Lung (tissue), 12 donors: ENCODE measurements around the gene SLIT1. TPM values are rescaled to one million over a fixed set of nuclear protein-coding genes. Genes with fewer than 3 reads are reported as not detected.

Source experiments
- ATAC-seq: fragments of 200-7000 bp; cut with Tn5 transposase; one replicate; pipeline ENCODE4 v1.9.1; 2020; ENCODE audit warnings: moderate number of reproducible peaks; ENCODE audit not compliant: insufficient read depth, low FRiP score
- DNase-seq, 3 donors: peaks; one replicate each; pipeline ENCODE4 v3.0.0-alpha.2; 2013 to 2017
- H3K27ac ChIP-seq, 2 donors: one replicate each; pipeline ENCODE4 v1.5.1; 2013; ENCODE audit warnings: mild to moderate bottlenecking in 2 of 2, moderate library complexity in 2 of 2, control low read depth in 1 of 2, inconsistent platforms in 1 of 2, low read depth in 1 of 2, low read length in 1 of 2
- H3K27me3 ChIP-seq, 3 donors: one replicate each; pipeline ENCODE4 v1.5.1; 2013; ENCODE audit warnings: low read length in 2 of 3; ENCODE audit not compliant: control insufficient read depth in 3 of 3, insufficient read depth in 3 of 3
- H3K36me3 ChIP-seq, 4 donors: one replicate each; pipeline ENCODE4 v1.5.1; 2013; ENCODE audit warnings: low read length in 4 of 4, mild to moderate bottlenecking in 1 of 4, moderate library complexity in 1 of 4; ENCODE audit not compliant: control insufficient read depth in 4 of 4, insufficient read depth in 4 of 4
- H3K4me1 ChIP-seq, 5 donors: one replicate each; pipeline ENCODE4 v1.5.1; 2013; ENCODE audit warnings: low read length in 5 of 5, mild to moderate bottlenecking in 2 of 5, moderate library complexity in 1 of 5; ENCODE audit not compliant: control insufficient read depth in 5 of 5, insufficient read depth in 5 of 5
- H3K4me3 ChIP-seq: one replicate; pipeline ENCODE4 v1.5.1; 2013; ENCODE audit warnings: mild to moderate bottlenecking, control low read depth, moderate library complexity
- H3K9ac ChIP-seq, 2 donors: one replicate each; pipeline ENCODE4 v1.5.1; 2013; ENCODE audit warnings: low read length in 2 of 2, control low read depth in 1 of 2; ENCODE audit not compliant: insufficient read depth in 1 of 2
- H3K9me3 ChIP-seq, 4 donors: one replicate each; pipeline ENCODE4 v1.5.1; 2013; ENCODE audit warnings: low read length in 3 of 4, mild to moderate bottlenecking in 1 of 4, moderate library complexity in 1 of 4; ENCODE audit not compliant: control insufficient read depth in 4 of 4, insufficient read depth in 3 of 4
- CTCF ChIP-seq: IDR thresholded peaks from 2 replicates; pipeline ENCODE4 v1.5.1; 2012; ENCODE audit warnings: mild to moderate bottlenecking; ENCODE audit errors: control extremely low read depth, extremely low read depth
- WGBS, 2 donors: extraction: QIAGEN DNeasy Blood & Tissue Kit; methylation state at CpG; one replicate each; pipeline ENCODE4 v1.1.7; 2013; 5-methylcytosine and 5-hydroxymethylcytosine counted together
- polyA plus RNA-seq, 2 donors: library from polyadenylated mRNA; stranded (reverse); fragments of 200-250 nt; gene quantifications; one replicate each; pipeline ENCODE4 v1.2.1, GENCODE V29; 2013
- total RNA-seq, 2 donors: library from RNA; depleted of rRNA in 1 of 2; stranded (reverse); fragments of >200 nt in 1 of 2; gene quantifications; one replicate each; pipeline ENCODE4 v1.2.1, GENCODE V29; 2014 to 2021
- donor health status: control.
- donor health status: control.
- donor health status: Bipolar disorder and iron deficiency.
- donor health status: healthy.
- donor health status: DM: yes; HTN: yes; CAD: no.

The SLIT1 gene
- total and polyA plus RNA-seq, 4 donors: 0.39 to 5.6 (median 0.57) TPM

DNA sequence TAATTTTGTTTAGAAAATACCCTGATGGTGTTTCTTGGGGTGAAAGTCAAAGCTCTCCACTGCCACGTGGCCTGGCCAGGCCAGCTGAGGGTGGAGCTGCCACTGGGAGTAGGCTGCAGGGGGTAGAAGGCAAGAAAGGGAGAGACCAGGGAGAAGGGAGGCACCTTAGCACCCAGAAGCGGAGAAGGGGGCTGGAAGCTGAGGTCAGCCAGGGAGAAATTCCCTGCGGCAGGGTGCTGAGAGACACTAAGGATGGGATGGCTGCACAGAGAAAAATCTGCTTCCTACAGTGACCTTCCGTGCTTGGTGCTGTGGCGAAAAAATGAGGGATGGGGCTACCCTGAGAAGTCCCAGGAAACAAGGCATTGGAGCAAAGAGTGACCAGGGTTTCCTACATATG lies 143.7 kb downstream of the SLIT1 start:
- no peaks in the 10 kb centered on the region for H3K36me3 ChIP-seq
- H3K27me3 ChIP-seq: no peaks in the 10 kb centered on the region
- no peak overlapping the region for H3K9ac ChIP-seq
- no peak for TF ChIP-seq CTCF
- H3K4me3 ChIP-seq: no peak overlapping the region
- 91 to 92% methylated on average over 5 of the region's 5 CpGs for WGBS, 2 donors
- H3K9me3 ChIP-seq: no peaks in the 10 kb centered on the region
- ATAC-seq (no peak), DNase-seq (no peak)
- H3K27ac ChIP-seq: no peak overlapping the region
- peaks cover 0 to 17% (median 6%) of the 10 kb centered on the region in 5 donors for H3K4me1 ChIP-seq

- no peaks in the 10 kb centered on the region for H3K27me3 ChIP-seq
- TF ChIP-seq CTCF: no peak
- no peak for DNase-seq
- H3K4me1 ChIP-seq: peaks cover 0 to 7% (median 5%) of the 10 kb centered on the region in 5 donors
- no peaks in the 10 kb centered on the region for H3K36me3 ChIP-seq
- no peak overlapping the region for H3K4me3 ChIP-seq
- H3K9ac ChIP-seq: no peak overlapping the region
- WGBS, 2 donors: 88 to 95% methylated on average over 8 of the region's 8 CpGs
- no peak overlapping the region for H3K27ac ChIP-seq
- H3K9me3 ChIP-seq: no peaks in the 10 kb centered on the region
- no peak for ATAC-seq
Observed at GRCh38 chr10:97040706-97041105, 145.1 kb downstream of the SLIT1 start.

GRCh38 chr10:97040248-97040584 lies 145.5 kb downstream of the SLIT1 start:
- H3K4me3 ChIP-seq: no peak overlapping the region
- H3K27ac ChIP-seq: no peak overlapping the region
- H3K4me1 ChIP-seq: peaks cover 0 to 7% (median 5%) of the 10 kb centered on the region in 5 donors
- H3K9me3 ChIP-seq: no peaks in the 10 kb centered on the region
- DNase-seq: no peak
- no peak for ATAC-seq
- H3K9ac ChIP-seq: no peak overlapping the region
- no peaks in the 10 kb centered on the region for H3K36me3 ChIP-seq
- TF ChIP-seq CTCF: no peak
- H3K27me3 ChIP-seq: no peaks in the 10 kb centered on the region
- 97% methylated on average over 9 of the region's 9 CpGs for WGBS, 2 donors

GRCh38 chr10:97039538-97040247 lies 146.1 kb downstream of the SLIT1 start:
- Histone ChIP-seq H3K9ac (no peak overlapping the region), H3K27me3 (no peaks in the 10 kb centered on the region), H3K4me1 (peaks cover 0 to 7% (median 5%) of the 10 kb centered on the region in 5 donors), H3K9me3 (no peaks in the 10 kb centered on the region), H3K4me3 (no peak overlapping the region), H3K27ac (no peak overlapping the region), H3K36me3 (no peaks in the 10 kb centered on the region)
- no peak for TF ChIP-seq CTCF
- ATAC-seq (no peak), DNase-seq (no peak)
- 87 to 92% methylated on average over 16 of the region's 16 CpGs for WGBS, 2 donors
